ENCODE data around the gene NOX3.

The NOX3 gene

GRCh38 chr6:155466539-155466938 is 10.9 kb upstream of the NOX3 start:
- H3K4me2 ChIP-seq (ENCODE audit: insufficient read depth, low read length) = no peak overlapping the region
- H3K27ac ChIP-seq (ENCODE audit: low read length) = no peak overlapping the region
- no peaks in the 10 kb centered on the region for H4K20me1 ChIP-seq (ENCODE audit: insufficient read depth, low read length)
- TF ChIP-seq EZH2 (IDR thresholded peaks at IDR 0.05; ENCODE audit: borderline replicate concordance, low read depth, low read length, severe bottlenecking) = no peak
- no peak for TF ChIP-seq CTCF (IDR thresholded peaks at IDR 0.05; ENCODE audit: borderline replicate concordance, extremely low read depth, low read length, poor library complexity, severe bottlenecking)
- H3K4me3 ChIP-seq (ENCODE audit: low read depth in 1 of 2, low read length in 2 of 2) = no peak overlapping the region
- DNase-seq = no peak
- peaks cover 2% of the 10 kb centered on the region for H3K9me3 ChIP-seq (ENCODE audit: insufficient read depth, low read length, severe bottlenecking)
- H3K36me3 ChIP-seq (ENCODE audit: insufficient read depth, low read length) = no peaks in the 10 kb centered on the region
- no peaks in the 10 kb centered on the region for H3K27me3 ChIP-seq (ENCODE audit: insufficient read depth, low read length, poor library complexity)
- H3K4me1 ChIP-seq (ENCODE audit: insufficient read depth, low read length) = no peaks in the 10 kb centered on the region
- no peaks in the 10 kb centered on the region for H3K79me2 ChIP-seq (ENCODE audit: insufficient read depth, low read length)
- ATAC-seq (ENCODE audit: insufficient read depth, low read depth) = no peak
- H3K9ac ChIP-seq (ENCODE audit: low read depth, low read length) = no peak overlapping the region
- no peak overlapping the region for H2AFZ ChIP-seq (ENCODE audit: low read depth, low read length)

GRCh38 chr6:155461556-155461955 is 5.9 kb upstream of the NOX3 start:
- ATAC-seq (ENCODE audit: insufficient read depth, low read depth) = no peak
- H4K20me1 ChIP-seq (ENCODE audit: insufficient read depth, low read length) = no peaks in the 10 kb centered on the region
- H3K79me2 ChIP-seq (ENCODE audit: insufficient read depth, low read length) = no peaks in the 10 kb centered on the region
- no peaks in the 10 kb centered on the region for H3K4me1 ChIP-seq (ENCODE audit: insufficient read depth, low read length)
- no peak overlapping the region for H3K4me3 ChIP-seq (ENCODE audit: low read depth in 1 of 2, low read length in 2 of 2)
- peaks cover 2% of the 10 kb centered on the region for H3K9me3 ChIP-seq (ENCODE audit: insufficient read depth, low read length, severe bottlenecking)
- TF ChIP-seq EZH2 (IDR thresholded peaks at IDR 0.05; ENCODE audit: borderline replicate concordance, low read depth, low read length, severe bottlenecking) (no peak), CTCF (IDR thresholded peaks at IDR 0.05; ENCODE audit: borderline replicate concordance, extremely low read depth, low read length, poor library complexity, severe bottlenecking) (no peak)
- no peaks in the 10 kb centered on the region for H3K36me3 ChIP-seq (ENCODE audit: insufficient read depth, low read length)
- no peak overlapping the region for H3K27ac ChIP-seq (ENCODE audit: low read length)
- no peak for DNase-seq
- H3K9ac ChIP-seq (ENCODE audit: low read depth, low read length) = no peak overlapping the region
- no peak overlapping the region for H3K4me2 ChIP-seq (ENCODE audit: insufficient read depth, low read length)
- H2AFZ ChIP-seq (ENCODE audit: low read depth, low read length) = no peak overlapping the region
- no peaks in the 10 kb centered on the region for H3K27me3 ChIP-seq (ENCODE audit: insufficient read depth, low read length, poor library complexity)

- DNase-seq (no peak), ATAC-seq (ENCODE audit: insufficient read depth, low read depth) (no peak)
- Histone ChIP-seq H3K79me2 (ENCODE audit: insufficient read depth, low read length) (no peaks in the 10 kb centered on the region), H3K4me3 (ENCODE audit: low read depth in 1 of 2, low read length in 2 of 2) (no peak overlapping the region), H3K27me3 (ENCODE audit: insufficient read depth, low read length, poor library complexity) (no peaks in the 10 kb centered on the region), H3K4me1 (ENCODE audit: insufficient read depth, low read length) (no peaks in the 10 kb centered on the region), H3K9ac (ENCODE audit: low read depth, low read length) (no peak overlapping the region), H4K20me1 (ENCODE audit: insufficient read depth, low read length) (no peaks in the 10 kb centered on the region), H3K27ac (ENCODE audit: low read length) (no peak overlapping the region), H3K36me3 (ENCODE audit: insufficient read depth, low read length) (no peaks in the 10 kb centered on the region), H2AFZ (ENCODE audit: low read depth, low read length) (no peak overlapping the region), H3K4me2 (ENCODE audit: insufficient read depth, low read length) (no peak overlapping the region), H3K9me3 (ENCODE audit: insufficient read depth, low read length, severe bottlenecking) (no peaks in the 10 kb centered on the region)
- TF ChIP-seq EZH2 (IDR thresholded peaks at IDR 0.05; ENCODE audit: borderline replicate concordance, low read depth, low read length, severe bottlenecking) (no peak), CTCF (IDR thresholded peaks at IDR 0.05; ENCODE audit: borderline replicate concordance, extremely low read depth, low read length, poor library complexity, severe bottlenecking) (no peak)
Measured at GRCh38 chr6:155454471-155454870, 1.2 kb downstream of the NOX3 start.

GRCh38 chr6:155454008-155454407 is 1.6 kb downstream of the NOX3 start:
- H3K9ac ChIP-seq (ENCODE audit: low read depth, low read length) = no peak overlapping the region
- no peak for DNase-seq

More at GRCh38 chr6:155454008-155454407, 1.6 kb downstream of the NOX3 start:
- no peak for ATAC-seq (ENCODE audit: insufficient read depth, low read depth)
- H3K9me3 ChIP-seq (ENCODE audit: insufficient read depth, low read length, severe bottlenecking) = no peaks in the 10 kb centered on the region
- TF ChIP-seq CTCF (IDR thresholded peaks at IDR 0.05; ENCODE audit: borderline replicate concordance, extremely low read depth, low read length, poor library complexity, severe bottlenecking) (no peak), EZH2 (IDR thresholded peaks at IDR 0.05; ENCODE audit: borderline replicate concordance, low read depth, low read length, severe bottlenecking) (no peak)
- H3K27ac ChIP-seq (ENCODE audit: low read length) = no peak overlapping the region
- no peaks in the 10 kb centered on the region for H3K79me2 ChIP-seq (ENCODE audit: insufficient read depth, low read length)
- H3K36me3 ChIP-seq (ENCODE audit: insufficient read depth, low read length) = no peaks in the 10 kb centered on the region
- no peaks in the 10 kb centered on the region for H3K27me3 ChIP-seq (ENCODE audit: insufficient read depth, low read length, poor library complexity)
- H3K4me3 ChIP-seq (ENCODE audit: low read depth in 1 of 2, low read length in 2 of 2) = no peak overlapping the region
- no peak overlapping the region for H2AFZ ChIP-seq (ENCODE audit: low read depth, low read length)
- no peaks in the 10 kb centered on the region for H4K20me1 ChIP-seq (ENCODE audit: insufficient read depth, low read length)
- no peak overlapping the region for H3K4me2 ChIP-seq (ENCODE audit: insufficient read depth, low read length)
- no peaks in the 10 kb centered on the region for H3K4me1 ChIP-seq (ENCODE audit: insufficient read depth, low read length)

All from DND-41 (cell line).